Omental fat pad (tissue), 4 donors: ENCODE results near the gene CMSS1. TPM values are rescaled to one million over a fixed set of nuclear protein-coding genes. Genes with fewer than 3 reads are reported as not detected.
A peak's percentile ranks its signal among the peaks of the same experiment; 100 is the strongest.

Source experiments
- ATAC-seq: fragments of 150-250 bp; one replicate; pipeline ENCODE4 v1.9.1; 2016; ENCODE audit warnings: mild to moderate bottlenecking, moderate library complexity; ENCODE audit not compliant: low FRiP score
- DNase-seq: peaks from one replicate; pipeline ENCODE4 v3.0.0-alpha.2; 2019; ENCODE audit warnings: low spot score
- total RNA-seq, 4 donors: library from RNA; depleted of rRNA; stranded (reverse); fragments of >200 nt; gene quantifications; one replicate each; pipeline ENCODE4 v1.1.0, GENCODE V29; 2016
- TF ChIP-seq, protein P1 (sequence below), 3 donors: fragments of 450-650 bp; IDR thresholded peaks; one replicate each; pipeline ENCODE4 v1.5.1; 2016 to 2017; ENCODE audit warnings: antibody characterized with exemption in 3 of 3, mild to moderate bottlenecking in 3 of 3, moderate library complexity in 2 of 3

The CMSS1 gene
- total RNA-seq, 4 donors from 2014 or later: 16.9 to 29.3 (median 21.1) TPM

DNA sequence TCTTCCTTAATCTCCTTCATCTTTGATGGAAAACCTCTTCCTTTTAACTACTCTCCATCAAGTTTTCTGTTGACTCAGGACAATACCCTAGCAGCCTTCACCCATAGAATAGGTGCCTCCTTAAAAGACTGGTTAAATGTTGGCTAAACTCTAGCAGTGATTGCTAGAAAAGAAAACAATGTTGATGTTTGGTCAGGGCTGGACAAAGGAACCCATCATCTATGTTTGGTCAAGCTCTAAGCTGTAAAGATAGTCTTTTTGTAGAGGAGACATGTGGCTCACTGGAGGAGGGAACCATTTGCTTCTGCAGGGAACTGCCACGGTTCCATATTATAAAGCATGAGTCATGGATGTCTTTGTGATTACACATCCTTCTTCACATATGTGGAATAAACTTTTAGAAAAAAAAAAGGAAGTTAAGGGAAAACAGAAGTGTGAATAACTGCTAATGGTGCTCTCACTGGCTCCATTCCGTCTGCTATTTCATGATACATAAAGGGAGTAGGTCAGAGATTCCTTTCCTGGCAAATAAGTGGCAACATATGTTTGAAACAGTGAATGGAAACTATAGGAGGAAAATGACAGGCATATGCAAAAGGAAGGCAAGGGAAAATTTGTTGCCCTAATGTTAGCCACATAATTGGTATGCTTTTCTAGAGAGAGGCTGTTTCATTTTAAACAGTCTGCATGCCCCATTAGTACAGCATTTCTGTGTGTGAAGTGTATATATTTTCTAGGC lies 78.2 kb downstream of the CMSS1 start:
- ATAC-seq (no peak), DNase-seq (no peak)
- TF ChIP-seq, protein P1, sequence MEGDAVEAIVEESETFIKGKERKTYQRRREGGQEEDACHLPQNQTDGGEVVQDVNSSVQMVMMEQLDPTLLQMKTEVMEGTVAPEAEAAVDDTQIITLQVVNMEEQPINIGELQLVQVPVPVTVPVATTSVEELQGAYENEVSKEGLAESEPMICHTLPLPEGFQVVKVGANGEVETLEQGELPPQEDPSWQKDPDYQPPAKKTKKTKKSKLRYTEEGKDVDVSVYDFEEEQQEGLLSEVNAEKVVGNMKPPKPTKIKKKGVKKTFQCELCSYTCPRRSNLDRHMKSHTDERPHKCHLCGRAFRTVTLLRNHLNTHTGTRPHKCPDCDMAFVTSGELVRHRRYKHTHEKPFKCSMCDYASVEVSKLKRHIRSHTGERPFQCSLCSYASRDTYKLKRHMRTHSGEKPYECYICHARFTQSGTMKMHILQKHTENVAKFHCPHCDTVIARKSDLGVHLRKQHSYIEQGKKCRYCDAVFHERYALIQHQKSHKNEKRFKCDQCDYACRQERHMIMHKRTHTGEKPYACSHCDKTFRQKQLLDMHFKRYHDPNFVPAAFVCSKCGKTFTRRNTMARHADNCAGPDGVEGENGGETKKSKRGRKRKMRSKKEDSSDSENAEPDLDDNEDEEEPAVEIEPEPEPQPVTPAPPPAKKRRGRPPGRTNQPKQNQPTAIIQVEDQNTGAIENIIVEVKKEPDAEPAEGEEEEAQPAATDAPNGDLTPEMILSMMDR (IDR thresholded peaks at IDR 0.05): no peak

DNA sequence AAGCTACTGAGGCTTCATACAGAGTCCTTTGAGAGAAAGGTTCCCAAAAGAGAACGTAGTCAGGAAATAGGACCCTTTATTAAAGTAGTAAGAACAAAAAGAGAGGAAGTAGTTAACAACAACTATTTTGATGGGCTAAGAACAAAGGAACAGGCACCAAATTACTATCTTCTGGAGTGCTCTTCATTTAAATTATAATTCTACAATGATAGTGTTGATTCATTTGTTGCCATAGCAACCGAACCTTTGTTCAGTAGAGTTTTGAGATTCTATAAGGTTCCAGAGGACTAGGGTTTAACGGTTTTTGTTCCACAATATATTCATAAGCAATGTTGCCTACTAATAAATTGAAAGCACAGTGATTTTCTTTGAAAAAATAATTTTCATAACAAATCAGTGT lies 78.8 kb downstream of the CMSS1 start:
- DNase-seq (no peak), ATAC-seq (no peak)
- TF ChIP-seq, protein P1 (IDR thresholded peaks at IDR 0.05): no peak

DNA sequence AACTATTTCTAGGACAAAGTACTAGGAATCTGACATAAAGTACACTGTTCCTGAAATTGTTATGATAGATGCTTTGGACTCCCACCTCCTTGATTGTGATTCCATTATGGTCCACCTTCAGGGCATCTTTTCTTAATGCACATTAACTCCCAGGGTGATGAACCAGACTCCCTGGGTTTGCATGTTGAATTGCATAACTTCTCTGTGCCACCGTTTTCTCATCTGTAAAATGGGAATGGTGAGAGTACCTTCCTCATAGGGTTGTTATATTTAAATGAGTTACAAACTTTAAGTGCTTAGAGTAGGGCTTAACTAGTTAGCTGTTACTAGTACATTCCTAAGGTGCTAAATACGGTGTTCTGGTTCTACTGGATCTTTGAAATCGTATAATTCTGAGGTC lies 81.9 kb downstream of the CMSS1 start:
- TF ChIP-seq, protein P1 (IDR thresholded peaks at IDR 0.05): no peak

DNA sequence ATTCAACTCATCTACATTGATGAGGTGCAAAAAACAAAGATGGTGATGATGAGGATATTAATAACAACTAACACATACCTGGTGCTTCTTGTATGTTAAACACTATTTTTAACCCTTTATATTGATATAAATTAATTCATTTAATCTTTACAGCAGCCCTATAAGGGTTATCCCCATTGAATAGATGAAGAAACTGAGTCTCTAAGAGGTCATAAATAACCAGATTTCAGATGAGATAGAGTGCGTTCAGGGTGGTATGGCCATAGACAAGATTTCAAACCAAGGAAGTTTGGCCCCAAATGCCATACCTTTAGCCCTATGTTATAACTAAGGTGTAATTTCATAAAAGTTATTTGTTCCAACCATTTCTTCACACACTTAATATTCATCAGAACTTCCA lies 82.6 kb downstream of the CMSS1 start:
- TF ChIP-seq, protein P1 (IDR thresholded peaks at IDR 0.05): no peak
- ATAC-seq: no peak
- no peak for DNase-seq

More for the DNA sequence above, 81.9 kb downstream of the CMSS1 start:
- ATAC-seq (no peak), DNase-seq (no peak)

DNA sequence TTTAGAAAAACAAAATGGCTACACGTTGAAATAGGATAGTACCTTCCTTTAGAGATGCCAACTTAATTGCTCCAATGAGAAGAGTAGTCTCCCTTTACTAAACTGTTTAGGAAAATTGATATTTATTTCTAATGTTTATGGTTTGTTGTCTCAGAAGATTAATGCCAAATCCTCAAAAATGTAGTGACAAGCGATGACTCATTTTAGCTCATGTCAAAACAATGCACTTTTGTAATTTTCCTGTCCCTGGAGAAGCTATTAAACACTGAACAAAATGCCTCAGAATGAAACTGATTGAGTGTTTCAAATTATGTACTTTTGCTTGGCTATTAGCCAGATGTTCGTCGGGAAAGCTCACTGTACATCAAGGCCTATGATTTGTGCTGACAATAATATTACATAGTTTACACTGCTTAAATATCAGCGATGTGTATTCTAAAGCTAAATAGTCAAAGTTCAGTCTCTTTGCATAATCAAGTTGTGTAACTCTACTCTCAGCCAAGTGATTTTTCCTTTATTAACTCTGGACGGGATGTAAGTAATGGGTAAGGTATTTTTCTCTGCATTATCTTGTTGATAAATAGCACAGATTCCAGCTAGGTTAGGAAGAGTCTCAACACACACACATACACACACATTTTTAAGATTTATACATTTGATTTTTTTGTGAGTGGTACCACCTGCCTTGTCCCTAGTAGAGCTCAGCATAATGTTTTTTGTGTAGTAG lies 83.7 kb downstream of the CMSS1 start:
- DNase-seq (no peak), ATAC-seq (peak; percentile 62)
- TF ChIP-seq, protein P1 (IDR thresholded peaks at IDR 0.05): no peak

DNA sequence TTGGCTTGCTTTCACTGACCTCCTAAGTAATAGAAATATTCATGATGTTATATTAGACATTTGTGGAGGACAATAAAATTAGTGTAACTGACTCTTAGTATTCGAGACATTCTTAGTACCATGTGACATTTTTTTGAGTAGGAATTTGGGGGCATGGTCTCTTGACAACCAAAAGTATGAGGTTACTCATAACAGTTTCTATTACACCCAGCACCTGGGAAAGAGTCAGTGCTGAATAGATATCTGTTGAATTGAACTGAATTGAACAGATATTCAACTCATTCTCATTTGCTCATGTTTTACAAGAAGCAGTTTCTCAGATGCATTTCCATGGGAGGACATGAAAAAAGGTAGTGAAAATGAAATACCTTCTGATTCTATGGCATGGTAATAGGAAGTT lies 84.4 kb downstream of the CMSS1 start:
- no peak for ATAC-seq
- TF ChIP-seq, protein P1 (IDR thresholded peaks at IDR 0.05): no peak
- no peak for DNase-seq

DNA sequence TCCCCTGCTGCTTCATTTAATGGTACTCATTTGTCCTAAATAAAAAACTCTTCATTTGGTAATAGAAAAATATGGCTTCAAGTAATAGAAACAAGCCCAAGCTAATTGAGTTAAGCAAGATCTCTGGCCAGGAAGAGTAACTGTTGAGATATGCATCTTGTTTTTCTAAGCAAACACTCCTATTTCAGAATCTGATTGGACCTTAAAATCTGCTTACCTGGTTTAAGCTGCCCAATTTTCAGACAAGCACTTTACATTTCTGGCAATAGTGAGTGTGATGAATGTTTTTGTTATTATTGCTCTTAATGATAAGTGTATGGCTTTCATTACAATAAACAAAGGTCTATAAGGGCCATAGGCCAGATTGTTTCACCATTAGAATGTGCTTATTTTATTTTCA lies 86.2 kb downstream of the CMSS1 start:
- ATAC-seq (no peak), DNase-seq (no peak)
- TF ChIP-seq, protein P1 (IDR thresholded peaks at IDR 0.05): no peak
